Measurements from ENCODE around the gene PKIG.

- TF ChIP-seq, protein P1, sequence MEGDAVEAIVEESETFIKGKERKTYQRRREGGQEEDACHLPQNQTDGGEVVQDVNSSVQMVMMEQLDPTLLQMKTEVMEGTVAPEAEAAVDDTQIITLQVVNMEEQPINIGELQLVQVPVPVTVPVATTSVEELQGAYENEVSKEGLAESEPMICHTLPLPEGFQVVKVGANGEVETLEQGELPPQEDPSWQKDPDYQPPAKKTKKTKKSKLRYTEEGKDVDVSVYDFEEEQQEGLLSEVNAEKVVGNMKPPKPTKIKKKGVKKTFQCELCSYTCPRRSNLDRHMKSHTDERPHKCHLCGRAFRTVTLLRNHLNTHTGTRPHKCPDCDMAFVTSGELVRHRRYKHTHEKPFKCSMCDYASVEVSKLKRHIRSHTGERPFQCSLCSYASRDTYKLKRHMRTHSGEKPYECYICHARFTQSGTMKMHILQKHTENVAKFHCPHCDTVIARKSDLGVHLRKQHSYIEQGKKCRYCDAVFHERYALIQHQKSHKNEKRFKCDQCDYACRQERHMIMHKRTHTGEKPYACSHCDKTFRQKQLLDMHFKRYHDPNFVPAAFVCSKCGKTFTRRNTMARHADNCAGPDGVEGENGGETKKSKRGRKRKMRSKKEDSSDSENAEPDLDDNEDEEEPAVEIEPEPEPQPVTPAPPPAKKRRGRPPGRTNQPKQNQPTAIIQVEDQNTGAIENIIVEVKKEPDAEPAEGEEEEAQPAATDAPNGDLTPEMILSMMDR (IDR thresholded peaks at IDR 0.05) = no peak
- TF ChIP-seq POLR2A (IDR thresholded peaks at IDR 0.05) (no peak), POLR2AphosphoS5 (IDR thresholded peaks at IDR 0.05) (no peak)
Observed at GRCh38 chr20:44618318-44618731, 35.9 kb downstream of the PKIG start.
